OCI-LY1 (cell line): ENCODE results near the gene VPS35.

Experiments used
- H2AFZ ChIP-seq: fragments of 200-600 bp; sonication (generic), shearing (Covaris generic); 2 replicates; pipeline ENCODE4 v1.6.0; 2014; ENCODE audit warnings: antibody characterized with exemption, mild to moderate bottlenecking, low read length
- H3F3A ChIP-seq: fragments of 200-600 bp; sonication (generic), shearing (Covaris generic); 2 replicates; pipeline ENCODE4 v1.6.0; 2014; ENCODE audit warnings: mild to moderate bottlenecking, antibody characterized with exemption, low read length, moderate library complexity; ENCODE audit not compliant: insufficient read depth
- H3K27ac ChIP-seq: fragments of 200-600 bp; sonication (generic); 2 replicates; pipeline ENCODE4 v1.5.1; 2014; ENCODE audit warnings: low read length, mixed run types, mild to moderate bottlenecking, low read depth; ENCODE audit not compliant: poor library complexity, severe bottlenecking
- H3K27me3 ChIP-seq: fragments of 200-600 bp; sonication (generic); 2 replicates; pipeline ENCODE4 v1.6.0; 2014; ENCODE audit warnings: antibody characterized with exemption, mild to moderate bottlenecking, low read length, moderate library complexity; ENCODE audit not compliant: insufficient read depth
- H3K36me3 ChIP-seq: fragments of 200-600 bp; sonication (generic); 2 replicates; pipeline ENCODE4 v1.6.1; 2014; ENCODE audit warnings: mild to moderate bottlenecking, antibody characterized with exemption, low read length, moderate library complexity, mixed read lengths; ENCODE audit not compliant: insufficient read depth
- H3K4me1 ChIP-seq: fragments of 200-600 bp; sonication (generic); 2 replicates; pipeline ENCODE4 v1.5.1; 2014; ENCODE audit warnings: mild to moderate bottlenecking, low read length, moderate library complexity; ENCODE audit not compliant: insufficient read depth, severe bottlenecking
- H3K4me2 ChIP-seq: fragments of 200-600 bp; sonication (generic), shearing (Covaris generic); 2 replicates; pipeline ENCODE4 v1.6.1; 2014; ENCODE audit warnings: low read length
- H3K4me3 ChIP-seq: fragments of 200-600 bp; sonication (generic); 2 replicates; pipeline ENCODE4 v1.5.1; 2014; ENCODE audit warnings: low read length, low read depth, mild to moderate bottlenecking, mixed read lengths; ENCODE audit not compliant: poor library complexity, severe bottlenecking
- H3K79me2 ChIP-seq: fragments of 200-600 bp; shearing (Covaris generic); 2 replicates; pipeline ENCODE4 v1.6.1; 2016; ENCODE audit warnings: mixed run types, low read length, mixed read lengths; ENCODE audit not compliant: insufficient read depth
- H3K9ac ChIP-seq: fragments of 200-600 bp; sonication (generic), shearing (Covaris generic); 2 replicates; pipeline ENCODE4 v1.6.1; 2014; ENCODE audit warnings: mild to moderate bottlenecking, low read length, mixed read lengths
- H3K9me2 ChIP-seq: fragments of 200-600 bp; sonication (generic), shearing (Covaris generic); 2 replicates; pipeline ENCODE4 v1.6.1; 2014; ENCODE audit warnings: low read depth, mild to moderate bottlenecking, low read length, mixed read lengths
- H3K9me3 ChIP-seq: fragments of 200-600 bp; shearing (Covaris generic); 2 replicates; pipeline ENCODE4 v1.6.1; 2014; ENCODE audit warnings: low read length, mixed read lengths
- H4K20me1 ChIP-seq: fragments of 200-600 bp; sonication (generic), shearing (Covaris generic); 2 replicates; pipeline ENCODE4 v1.6.0; 2016; ENCODE audit warnings: mild to moderate bottlenecking, low read length; ENCODE audit not compliant: insufficient read depth
- CTCF ChIP-seq: fragments of 200-600 bp; sonication (generic), shearing (Covaris generic); IDR thresholded peaks from 2 replicates; pipeline ENCODE4 v1.5.1; 2017; ENCODE audit warnings: mild to moderate bottlenecking, antibody characterized with exemption, low read length, moderate library complexity, mixed read lengths
- EZH2 ChIP-seq: fragments of 200-600 bp; sonication (generic), shearing (Covaris generic); IDR thresholded peaks from 2 replicates; pipeline ENCODE4 v1.8.0; 2017; ENCODE audit warnings: borderline replicate concordance, mixed run types, mild to moderate bottlenecking, antibody characterized with exemption, low read length, moderate library complexity, mixed read lengths

VPS35 gene

DNA sequence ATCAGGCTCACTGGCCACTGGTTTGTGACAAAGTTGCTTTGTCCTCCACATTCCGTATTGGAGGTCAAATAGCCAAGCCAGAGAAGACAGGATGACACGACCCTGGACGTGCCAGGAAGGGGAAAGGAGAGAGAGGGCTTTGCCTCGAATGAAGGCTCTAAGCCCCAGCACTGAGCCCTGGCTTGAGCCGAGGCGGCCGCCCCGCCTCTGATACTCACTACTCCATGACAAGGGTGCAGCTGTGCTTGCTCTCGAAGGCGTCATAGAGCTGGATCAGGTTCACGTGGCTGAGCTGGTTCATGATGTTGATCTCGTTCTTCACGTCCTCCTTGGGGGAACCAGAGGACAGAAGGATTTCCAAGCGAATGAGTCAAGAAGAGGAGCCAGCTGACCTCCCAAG lies 39.8 kb upstream of the VPS35 start:
- TF ChIP-seq CTCF, result no peak
- no peak for TF ChIP-seq EZH2
- Histone ChIP-seq H3K27ac (no peak overlapping the region), H3K9me3 (peaks cover 4% of the 10 kb centered on the region), H3K4me2 (no peak overlapping the region), H2AFZ (no peak overlapping the region), H3K9me2 (no peaks in the 10 kb centered on the region), H3K36me3 (no peaks in the 10 kb centered on the region; the same call in 1 of the 2 replicates), H3F3A (no peaks in the 10 kb centered on the region), H3K27me3 (no peaks in the 10 kb centered on the region), H3K79me2 (no peaks in the 10 kb centered on the region), H3K9ac (no peak overlapping the region), H4K20me1 (no peaks in the 10 kb centered on the region), H3K4me3 (no peak overlapping the region), H3K4me1 (peaks cover 18% of the 10 kb centered on the region)

GRCh38 chr16:46727630-46728029 lies 38.7 kb upstream of the VPS35 start:
- Histone ChIP-seq H3F3A (no peaks in the 10 kb centered on the region), H3K4me1 (peaks cover 17% of the 10 kb centered on the region), H2AFZ (no peak overlapping the region), H3K36me3 (no peaks in the 10 kb centered on the region; the same call in 1 of the 2 replicates), H3K27me3 (no peaks in the 10 kb centered on the region), H3K4me3 (no peak overlapping the region), H4K20me1 (no peaks in the 10 kb centered on the region), H3K4me2 (no peak overlapping the region), H3K9ac (no peak overlapping the region), H3K79me2 (no peaks in the 10 kb centered on the region), H3K9me2 (no peaks in the 10 kb centered on the region), H3K27ac (no peak overlapping the region), H3K9me3 (peaks cover 4% of the 10 kb centered on the region)
- TF ChIP-seq EZH2 (no peak), CTCF (no peak)

DNA sequence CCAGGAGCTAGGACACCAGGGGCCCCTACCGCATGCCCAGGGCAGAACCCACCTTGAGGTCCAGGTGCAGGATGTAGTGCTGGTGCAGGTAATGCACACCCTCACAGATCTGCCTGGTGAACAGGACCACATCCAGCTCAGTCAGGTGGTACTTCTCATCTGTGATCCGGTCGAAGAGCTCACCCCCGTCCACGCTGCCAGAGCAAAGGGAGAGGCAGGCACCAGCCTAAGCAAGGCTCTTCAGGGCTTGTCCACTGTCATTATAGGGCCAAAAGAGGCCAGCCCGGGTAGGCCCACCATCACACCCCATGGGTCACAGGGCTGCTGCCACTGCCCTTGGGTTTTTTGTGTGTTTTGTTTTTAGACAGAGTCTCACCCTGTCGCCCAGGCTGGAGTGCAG lies 38.2 kb upstream of the VPS35 start:
- Histone ChIP-seq H3K27me3 (no peaks in the 10 kb centered on the region), H3K27ac (no peak overlapping the region), H3K9me3 (peaks cover 4% of the 10 kb centered on the region), H3K9ac (no peak overlapping the region), H3K79me2 (no peaks in the 10 kb centered on the region), H3K9me2 (no peaks in the 10 kb centered on the region), H3K4me1 (peaks cover 12% of the 10 kb centered on the region), H3K36me3 (no peaks in the 10 kb centered on the region; the same call in 1 of the 2 replicates), H2AFZ (no peak overlapping the region), H3K4me3 (no peak overlapping the region), H3F3A (no peaks in the 10 kb centered on the region), H4K20me1 (no peaks in the 10 kb centered on the region), H3K4me2 (no peak overlapping the region)
- TF ChIP-seq CTCF, result no peak
- TF ChIP-seq EZH2, result no peak
